HG02981 (cell line): ENCODE results near the gene ROBO1.

Experiments used
- ATAC-seq: cut with Tn5 transposase; IDR thresholded peaks from one replicate; pipeline ENCODE4 v1.9.1; 2021; ENCODE audit warnings: mild to moderate bottlenecking, moderate library complexity; ENCODE audit not compliant: unreplicated experiment

ROBO1 gene

DNA sequence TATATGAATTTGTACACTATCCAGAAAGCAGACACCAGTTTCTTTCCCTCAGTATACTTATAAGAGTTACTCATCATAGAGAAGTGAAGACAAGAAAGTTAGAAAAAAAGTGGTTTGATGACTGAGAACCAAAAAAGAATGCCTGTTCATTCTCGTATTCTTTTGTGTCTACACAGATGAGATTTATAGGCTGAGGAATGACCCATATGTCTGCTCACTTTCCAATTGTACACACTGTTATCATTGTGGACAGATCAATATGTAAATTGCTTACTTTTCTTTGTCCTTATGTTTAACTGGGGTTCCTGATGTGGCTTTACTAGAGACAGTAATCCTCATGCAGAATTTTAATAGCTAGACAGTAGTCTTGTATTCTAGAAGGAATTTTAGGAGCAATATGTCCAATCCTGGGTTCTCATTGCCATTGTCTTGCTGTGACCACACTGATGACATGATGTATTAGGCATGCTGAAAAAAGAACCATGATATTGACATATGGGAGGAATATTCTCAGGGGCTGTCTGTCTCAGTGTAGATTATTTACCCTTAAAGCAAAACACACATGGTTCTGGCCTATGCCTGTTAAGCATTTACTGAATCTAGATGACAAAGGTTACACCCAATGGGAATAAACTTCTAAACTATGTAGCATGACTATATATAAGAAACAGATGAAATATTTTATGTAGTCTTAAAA is 669.7 kb downstream of the ROBO1 start:
- no peak for ATAC-seq

DNA sequence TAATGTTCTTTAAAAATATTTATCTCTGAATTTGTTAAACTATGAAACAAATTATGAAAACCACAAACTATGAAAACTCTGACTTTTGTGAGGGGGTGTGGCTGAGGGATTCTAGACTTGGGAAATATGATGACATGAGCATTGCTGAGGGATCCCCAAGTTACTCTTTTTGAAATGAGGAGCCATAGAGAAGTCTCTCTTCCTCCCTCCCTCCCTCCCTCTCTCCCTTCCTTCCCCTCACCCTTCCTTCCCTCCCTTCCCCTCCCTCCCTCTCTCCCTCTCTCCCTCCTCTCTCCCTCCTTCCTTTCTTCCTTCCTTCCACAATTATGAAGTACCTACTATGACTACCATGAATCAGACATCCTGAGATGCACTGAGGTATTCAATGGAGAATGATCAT is 673.1 kb downstream of the ROBO1 start:
- ATAC-seq: no peak

GRCh38 chr3:79086514-79086913 is 681.3 kb downstream of the ROBO1 start:
- ATAC-seq: peak; percentile 98

GRCh38 chr3:79085171-79085570 is 682.6 kb downstream of the ROBO1 start:
- no peak for ATAC-seq

GRCh38 chr3:79081335-79081734 is 686.5 kb downstream of the ROBO1 start:
- no peak for ATAC-seq

DNA sequence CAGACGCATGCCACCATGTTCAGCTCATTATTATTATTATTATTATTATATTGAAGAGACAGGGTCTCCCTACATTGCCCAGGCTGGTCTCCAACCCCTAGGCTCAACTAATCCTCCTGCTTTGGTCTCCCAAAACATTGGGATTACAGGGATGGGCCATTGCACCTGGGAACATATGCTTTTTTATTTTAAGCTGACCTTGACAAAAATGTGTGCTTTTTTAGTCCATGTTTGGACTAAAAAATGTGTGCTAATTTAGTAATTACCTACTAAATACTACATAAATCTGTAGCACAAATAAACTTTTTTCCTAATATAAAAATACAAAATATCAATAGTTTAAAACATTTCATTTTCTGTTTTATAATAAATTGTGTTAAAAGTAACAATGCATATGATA is 693.2 kb downstream of the ROBO1 start:
- no peak for ATAC-seq

DNA sequence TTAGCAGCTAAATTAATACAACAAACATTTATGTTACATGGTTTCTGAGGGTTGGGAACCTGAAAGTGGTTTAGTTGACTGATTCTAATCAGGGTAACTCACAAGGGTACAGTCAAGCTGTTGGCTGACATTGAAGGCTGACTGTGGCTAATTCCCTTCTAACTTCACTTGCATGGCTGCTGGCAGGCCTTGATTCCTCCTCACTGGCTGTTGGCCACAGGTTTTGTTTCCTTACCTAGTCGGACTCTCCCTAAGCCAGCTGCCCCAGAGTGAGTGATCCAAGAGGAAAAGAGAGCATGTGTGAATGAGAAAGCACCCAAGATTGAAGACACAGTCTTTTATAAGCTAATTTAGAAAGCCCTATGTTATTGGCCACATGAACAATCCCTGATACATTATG is 700.1 kb downstream of the ROBO1 start:
- no peak for ATAC-seq

GRCh38 chr3:79066481-79066880 is 701.3 kb downstream of the ROBO1 start:
- ATAC-seq: no peak

DNA sequence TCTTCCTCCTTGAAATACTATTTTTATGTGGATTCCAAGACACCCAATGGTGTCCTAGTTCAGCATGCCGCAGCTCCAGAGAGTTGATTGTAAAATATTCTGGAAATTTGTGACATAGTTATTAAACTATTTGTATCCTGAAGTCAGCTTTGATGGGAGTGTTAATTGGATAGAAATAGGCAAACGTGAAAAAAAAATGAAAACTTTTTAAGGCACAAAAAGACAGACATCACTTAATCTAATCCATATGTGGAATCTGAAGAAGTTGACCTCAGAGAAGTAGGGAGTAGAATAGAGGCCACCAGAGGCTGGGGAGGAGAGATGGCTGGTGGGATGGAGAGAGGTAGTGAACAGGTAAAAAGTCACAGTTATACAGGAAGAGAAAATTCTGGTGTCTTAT is 704.2 kb downstream of the ROBO1 start:
- no peak for ATAC-seq

DNA sequence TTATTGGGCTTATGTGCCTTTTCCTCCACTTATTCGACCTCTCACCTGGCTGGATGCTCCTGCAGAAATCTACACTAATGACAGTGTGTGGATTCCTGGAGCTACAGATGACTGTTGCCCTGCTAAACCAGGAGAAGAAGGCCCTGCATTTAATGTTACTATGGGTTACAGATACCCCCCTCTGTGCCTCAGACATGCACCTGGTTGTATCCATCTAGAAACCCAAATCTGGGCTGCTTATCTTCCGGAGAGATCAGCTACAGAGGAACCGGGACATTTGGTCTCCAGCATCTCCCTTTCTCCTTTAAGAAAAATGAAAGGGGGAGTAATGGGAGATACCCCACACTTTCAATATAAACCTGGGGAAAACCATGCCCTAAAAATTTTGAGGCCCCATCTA is 710.0 kb downstream of the ROBO1 start:
- ATAC-seq: no peak

DNA sequence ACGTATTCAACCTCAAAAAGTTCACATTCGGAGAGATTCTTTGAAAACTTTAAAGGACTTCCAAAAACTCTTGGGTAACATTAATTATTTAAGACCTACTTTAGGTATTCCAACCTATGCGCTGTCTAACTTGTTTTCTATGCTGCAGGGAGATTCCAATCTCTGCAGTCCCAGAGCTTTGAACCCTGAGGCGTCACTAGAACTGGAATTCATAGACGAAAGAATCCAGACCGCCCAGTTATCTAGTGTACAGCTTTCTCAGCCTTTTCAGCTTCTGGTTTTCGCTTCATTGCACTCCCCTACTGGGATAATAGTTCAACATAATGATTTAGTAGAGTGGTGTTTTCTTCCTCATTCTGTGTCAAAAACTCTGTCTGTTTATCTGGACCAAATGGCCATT is 711.3 kb downstream of the ROBO1 start:
- no peak for ATAC-seq

GRCh38 chr3:79052054-79052681 is 715.6 kb downstream of the ROBO1 start:
- no peak for ATAC-seq

GRCh38 chr3:79047581-79047980 is 720.2 kb downstream of the ROBO1 start:
- ATAC-seq: no peak

GRCh38 chr3:79041621-79042020 is 726.2 kb downstream of the ROBO1 start:
- no peak for ATAC-seq

- no peak for ATAC-seq
These were observed 727.1 kb downstream of the ROBO1 start for GRCh38 chr3:79040701-79041100.

- no peak for ATAC-seq
These were observed 727.7 kb downstream of the ROBO1 start for GRCh38 chr3:79040091-79040490.

GRCh38 chr3:79039192-79039591 is 728.6 kb downstream of the ROBO1 start:
- no peak for ATAC-seq

DNA sequence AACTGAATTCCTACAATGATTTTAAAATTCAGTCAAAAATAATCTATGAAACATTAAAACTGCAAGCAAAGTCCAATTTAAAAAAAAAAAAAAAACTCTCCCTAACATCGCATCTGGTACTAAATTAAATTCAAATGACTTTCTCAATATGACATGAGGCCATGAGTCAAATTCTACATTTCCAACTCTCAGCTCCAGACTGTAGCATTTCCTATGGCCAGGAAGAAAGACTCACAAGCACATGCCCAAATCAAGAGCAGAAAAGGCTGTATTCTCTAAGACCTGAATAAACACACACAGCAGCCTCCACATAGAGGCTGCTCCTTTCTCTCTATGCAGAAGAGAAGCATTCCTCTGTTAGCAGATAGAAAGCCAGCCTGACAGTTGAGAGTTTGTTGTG is 729.2 kb downstream of the ROBO1 start:
- ATAC-seq: no peak

DNA sequence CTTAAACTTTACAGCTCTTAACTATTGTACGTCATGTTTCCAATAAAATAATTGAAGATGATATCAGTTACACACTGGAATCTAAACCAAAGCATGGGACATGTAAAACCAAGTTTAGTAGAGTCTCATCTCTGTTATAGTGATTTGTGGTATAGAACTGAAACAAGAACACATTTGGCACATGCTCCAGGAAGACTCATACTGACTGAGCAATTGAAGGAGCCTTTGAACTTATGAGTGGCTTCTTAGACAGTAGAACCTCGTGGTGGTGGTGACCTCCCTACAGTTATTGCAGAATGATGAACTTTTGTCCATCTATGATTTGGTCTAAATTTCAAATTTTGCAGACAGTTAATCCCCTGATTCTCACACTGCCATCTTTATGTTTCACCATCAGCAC is 729.7 kb downstream of the ROBO1 start:
- ATAC-seq: no peak

- peak; percentile 68 for ATAC-seq
These were observed 735.0 kb downstream of the ROBO1 start for GRCh38 chr3:79032686-79033318.

DNA sequence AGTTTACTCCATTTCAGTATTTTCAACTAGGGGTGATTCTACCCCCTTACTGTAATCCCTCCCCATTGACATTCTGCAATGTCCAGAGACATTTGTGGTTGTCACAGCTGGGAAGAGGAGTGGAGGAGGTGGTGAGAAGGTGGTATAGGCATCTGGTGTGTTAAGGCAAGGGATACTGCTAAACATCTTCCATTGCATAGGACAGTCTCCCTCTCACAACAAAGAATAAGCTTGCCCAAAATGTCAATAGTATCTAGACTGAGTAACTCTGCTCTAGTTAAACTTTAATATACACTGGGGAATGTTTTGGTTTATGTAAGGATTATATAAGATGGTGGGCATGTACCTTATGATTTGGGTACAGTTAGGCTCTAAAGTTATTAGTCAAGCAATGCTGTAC is 737.6 kb downstream of the ROBO1 start:
- no peak for ATAC-seq

- no peak for ATAC-seq
These were observed 738.9 kb downstream of the ROBO1 start for GRCh38 chr3:79028916-79029315.
